Epithelial cell of proximal tubule (primary cell): Measurements from ENCODE around the gene PLCL2. TPM values are rescaled to one million over a fixed set of nuclear protein-coding genes. Genes with fewer than 3 reads are reported as not detected.
"Not testable (repeated sequence)": the region's sequence is repeated elsewhere in the genome, so short reads cannot be mapped to it uniquely, and the experiment has no call there.

Experiments
- DNase-seq: peaks from one replicate; pipeline ENCODE4 v3.0.0-alpha.2; 2011; ENCODE audit warnings: low read depth
- H3K4me3 ChIP-seq: 2 replicates; pipeline ENCODE4 v1.5.1; 2011; ENCODE audit warnings: low read depth, mild to moderate bottlenecking, low read length
- CTCF ChIP-seq: conservative IDR thresholded peaks from 2 replicates; pipeline ENCODE4 v1.5.1; 2012; ENCODE audit warnings: low read depth, mild to moderate bottlenecking, low read length
- total RNA-seq: library from RNA; depleted of rRNA; stranded (reverse); fragments of >200 nt; gene quantifications from 2 replicates; pipeline ENCODE4 v1.2.3, GENCODE V29; 2015

Gene PLCL2
- total RNA-seq, 1 donor from 2014 or later, result 3.5 TPM

DNA sequence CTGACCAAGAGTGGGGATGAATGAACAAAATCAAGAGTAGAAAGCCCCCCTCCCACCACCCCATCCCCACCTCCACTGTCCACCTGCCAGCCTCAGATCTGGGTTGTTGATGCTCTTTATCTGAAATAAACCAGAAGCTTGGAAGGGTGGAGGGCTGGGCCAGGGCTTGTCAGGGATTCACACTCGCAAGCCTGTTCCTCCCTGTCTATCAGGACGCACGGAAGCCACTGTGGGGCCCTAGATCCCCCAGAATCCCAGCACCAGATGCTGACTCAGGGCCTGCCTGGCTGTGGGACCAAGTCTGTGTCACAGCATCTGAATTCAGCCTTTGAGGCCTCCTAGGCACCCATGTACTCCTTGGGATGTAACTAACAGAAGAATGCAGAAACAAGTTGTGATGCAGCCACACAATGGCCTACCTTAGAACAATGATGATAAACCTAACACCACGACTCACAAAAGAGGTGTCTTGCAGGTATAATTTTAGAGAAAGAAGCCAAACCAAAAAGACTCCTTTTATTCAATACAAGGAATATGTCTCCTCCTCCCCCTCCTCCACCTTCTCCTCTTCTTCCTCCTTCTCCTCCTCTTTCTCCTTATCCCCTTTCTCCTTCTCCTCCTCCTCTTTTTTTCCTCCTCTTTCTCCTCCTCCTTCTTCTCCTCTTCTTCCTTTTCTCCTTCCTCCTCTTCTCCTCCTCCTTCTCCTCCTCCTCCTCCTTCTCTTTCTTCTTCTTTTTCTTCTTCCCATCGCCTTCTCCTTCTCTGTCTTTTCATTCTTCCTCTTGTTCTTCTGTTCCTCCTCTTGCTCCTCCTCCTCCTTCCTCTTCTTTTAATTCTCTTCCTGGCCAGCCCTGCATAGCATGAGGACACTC lies 234.7 kb downstream of the PLCL2 start:
- DNase-seq, result no peak
- no peak for TF ChIP-seq CTCF
- no peak overlapping the region for H3K4me3 ChIP-seq

DNA sequence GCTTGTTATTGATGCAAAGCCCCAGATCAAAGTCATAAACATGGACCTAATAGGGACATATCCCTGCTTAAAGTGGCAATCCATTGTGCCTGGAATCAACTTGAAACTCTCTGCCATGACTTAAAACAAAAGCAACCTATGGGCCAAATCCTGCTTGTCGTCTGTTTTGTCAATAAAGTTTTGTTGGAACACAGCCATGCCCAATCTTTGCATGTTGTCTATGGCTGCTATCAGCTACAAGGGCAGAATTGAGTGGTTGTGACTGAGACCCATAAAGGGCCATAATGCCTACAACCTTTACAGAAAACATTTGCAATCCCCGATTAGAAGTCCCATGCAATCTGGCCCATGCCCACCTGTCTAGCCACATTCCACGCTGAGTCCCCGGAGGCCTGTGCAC lies 235.4 kb downstream of the PLCL2 start:
- no peak for DNase-seq
- no peak for TF ChIP-seq CTCF
- no peak overlapping the region for H3K4me3 ChIP-seq

DNA sequence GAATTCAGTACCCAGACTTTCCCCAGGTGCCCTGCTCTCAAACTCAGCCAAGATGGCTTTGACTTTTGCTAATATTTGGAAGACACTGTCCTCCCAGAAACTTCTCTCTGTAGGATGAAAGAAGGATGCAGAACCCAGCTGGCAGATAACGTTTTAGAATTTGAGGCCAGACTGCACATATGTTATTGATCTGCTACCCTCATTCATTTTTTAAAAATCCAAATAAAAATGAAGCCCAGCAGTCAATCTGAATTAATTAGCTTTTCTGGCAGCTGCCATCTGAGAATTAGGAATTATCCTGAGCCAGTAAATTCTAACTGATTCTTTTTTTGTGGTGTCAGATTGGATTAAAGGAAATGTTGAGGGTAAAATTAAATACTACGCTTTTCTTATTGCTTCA lies 236.6 kb downstream of the PLCL2 start:
- no peak for TF ChIP-seq CTCF
- DNase-seq, result no peak
- no peak overlapping the region for H3K4me3 ChIP-seq

DNA sequence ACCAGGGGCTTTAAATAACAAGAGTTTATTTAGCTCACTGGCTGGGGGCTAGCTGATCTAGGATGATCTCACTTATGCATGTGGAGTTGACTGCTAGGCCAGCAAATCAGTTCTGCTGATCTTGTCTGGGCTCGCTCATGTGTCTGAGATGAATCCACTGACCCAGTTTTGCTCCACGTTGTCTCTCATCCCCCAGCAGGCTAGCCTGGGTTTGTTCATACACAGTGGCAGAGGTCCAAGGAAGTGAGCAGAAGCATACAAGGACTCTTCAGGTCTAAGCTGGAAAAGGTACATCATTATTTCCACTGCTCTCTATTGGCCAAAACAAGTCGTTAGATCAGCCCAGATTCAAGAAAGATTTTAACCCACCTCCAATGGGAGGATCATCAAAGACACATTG lies 238.0 kb downstream of the PLCL2 start:
- H3K4me3 ChIP-seq, result no peak overlapping the region
- no peak for DNase-seq
- no peak for TF ChIP-seq CTCF

DNA sequence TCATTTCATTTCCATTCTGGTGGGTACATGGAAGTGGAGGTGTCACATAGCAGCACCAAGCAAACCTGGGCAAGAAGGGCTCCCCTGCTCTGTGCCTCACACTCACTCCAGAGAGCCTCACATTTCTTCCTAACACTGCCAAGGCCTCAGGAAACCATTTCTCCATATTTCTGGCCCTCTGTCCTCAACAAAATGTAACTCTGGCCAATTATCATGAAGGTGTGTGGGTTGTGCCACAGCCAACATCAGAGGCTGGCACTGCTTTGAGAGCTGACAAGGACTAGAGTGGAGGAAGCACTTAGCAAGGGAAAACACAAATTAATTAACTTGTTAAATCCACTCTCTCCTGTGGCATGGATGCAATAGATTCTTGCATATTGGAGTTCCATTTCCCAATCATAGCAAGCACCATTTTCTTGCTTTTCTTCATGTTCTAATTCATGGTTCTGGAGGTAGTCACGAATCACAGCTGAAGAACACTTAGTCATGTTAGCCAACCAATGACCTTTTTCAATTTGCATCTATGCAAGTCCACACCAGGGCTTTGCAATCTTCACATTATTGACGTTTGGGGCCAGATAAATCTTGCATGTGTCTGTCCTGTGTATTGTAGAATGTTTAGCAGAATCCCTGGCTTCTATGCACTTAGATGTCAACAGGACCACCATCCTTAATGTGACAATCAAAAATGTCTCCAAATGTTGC lies 241.1 kb downstream of the PLCL2 start:
- DNase-seq, result no peak
- H3K4me3 ChIP-seq, result no peak overlapping the region
- no peak for TF ChIP-seq CTCF

- DNase-seq, H3K4me3 ChIP-seq: not testable (repeated sequence)
Measured at GRCh38 chr3:17128671-17129070, 243.9 kb downstream of the PLCL2 start.

DNA sequence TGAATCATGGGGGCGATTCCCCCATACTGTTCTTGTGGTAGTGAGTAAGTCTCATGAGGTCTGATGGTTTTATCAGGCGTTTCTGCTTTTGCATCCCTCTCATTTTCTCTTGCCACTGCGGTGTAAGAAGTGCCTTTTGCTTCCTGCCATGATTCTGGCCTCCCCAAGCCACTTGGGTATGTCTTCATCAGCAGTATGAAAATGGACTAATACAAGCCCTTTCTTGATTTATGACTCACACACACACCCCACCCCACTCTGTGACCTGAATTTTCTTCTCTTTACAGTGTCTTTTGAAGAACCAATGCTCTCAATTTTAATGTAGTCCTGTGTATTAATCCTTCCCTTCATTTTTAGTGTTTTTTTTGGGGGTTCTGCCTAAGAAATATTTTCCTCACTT lies 244.8 kb downstream of the PLCL2 start:
- TF ChIP-seq CTCF, result no peak
- no peak for DNase-seq
- H3K4me3 ChIP-seq, result no peak overlapping the region
